Hepatocyte (in vitro differentiated cells): ENCODE measurements around the gene DNM3.

Experiments used
- EZH2 ChIP-seq: fragments of 200-600 bp; sonication (generic); IDR thresholded peaks from 2 replicates; pipeline ENCODE4 v1.6.1; 2016; ENCODE audit warnings: antibody characterized with exemption, mild to moderate bottlenecking, borderline replicate concordance
- EZH2phosphoT487 ChIP-seq: fragments of 200-600 bp; sonication (generic); IDR thresholded peaks from one replicate; pipeline ENCODE4 v1.6.1; 2018; ENCODE audit warnings: antibody characterized with exemption, mild to moderate bottlenecking, low read depth, moderate library complexity; ENCODE audit not compliant: unreplicated experiment, severe bottlenecking
- TF ChIP-seq, protein P1 (sequence below): fragments of 200-600 bp; sonication (generic); IDR thresholded peaks from 2 replicates; pipeline ENCODE4 v1.5.1; 2016; ENCODE audit warnings: antibody characterized with exemption, mild to moderate bottlenecking; ENCODE audit not compliant: poor library complexity

GRCh38 chr1:172277989-172278388 is 436.7 kb downstream of the DNM3 start:
- TF ChIP-seq, protein P1, sequence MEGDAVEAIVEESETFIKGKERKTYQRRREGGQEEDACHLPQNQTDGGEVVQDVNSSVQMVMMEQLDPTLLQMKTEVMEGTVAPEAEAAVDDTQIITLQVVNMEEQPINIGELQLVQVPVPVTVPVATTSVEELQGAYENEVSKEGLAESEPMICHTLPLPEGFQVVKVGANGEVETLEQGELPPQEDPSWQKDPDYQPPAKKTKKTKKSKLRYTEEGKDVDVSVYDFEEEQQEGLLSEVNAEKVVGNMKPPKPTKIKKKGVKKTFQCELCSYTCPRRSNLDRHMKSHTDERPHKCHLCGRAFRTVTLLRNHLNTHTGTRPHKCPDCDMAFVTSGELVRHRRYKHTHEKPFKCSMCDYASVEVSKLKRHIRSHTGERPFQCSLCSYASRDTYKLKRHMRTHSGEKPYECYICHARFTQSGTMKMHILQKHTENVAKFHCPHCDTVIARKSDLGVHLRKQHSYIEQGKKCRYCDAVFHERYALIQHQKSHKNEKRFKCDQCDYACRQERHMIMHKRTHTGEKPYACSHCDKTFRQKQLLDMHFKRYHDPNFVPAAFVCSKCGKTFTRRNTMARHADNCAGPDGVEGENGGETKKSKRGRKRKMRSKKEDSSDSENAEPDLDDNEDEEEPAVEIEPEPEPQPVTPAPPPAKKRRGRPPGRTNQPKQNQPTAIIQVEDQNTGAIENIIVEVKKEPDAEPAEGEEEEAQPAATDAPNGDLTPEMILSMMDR = no peak
- TF ChIP-seq EZH2 (no peak), EZH2phosphoT487 (no peak)
